ENCODE data around the gene ERVK3-1. TPM values are rescaled to one million over a fixed set of nuclear protein-coding genes. Genes with fewer than 3 reads are reported as not detected.

The ERVK3-1 gene
- polyA plus RNA-seq, 1 experiment: 44.5 TPM

DNA sequence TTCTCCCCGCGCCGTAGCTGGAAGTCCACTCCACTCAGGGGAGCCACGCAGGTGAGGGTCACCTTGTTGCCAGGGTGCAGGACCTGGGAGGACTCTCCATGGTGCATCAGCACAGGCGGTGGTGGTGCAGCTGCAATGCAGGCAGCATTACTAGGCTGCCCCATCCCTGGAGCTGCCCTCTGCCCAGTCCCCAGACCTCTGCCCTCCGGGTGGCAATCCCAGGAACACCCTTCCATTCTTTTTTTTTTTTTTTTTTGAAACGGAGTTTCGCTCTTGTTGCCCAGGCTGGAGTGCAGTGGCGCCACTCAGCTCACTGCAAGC, 46.3 kb downstream of the ERVK3-1 start:
- Histone ChIP-seq H3K4me3 (ENCODE audit: low read depth, low read length) (no peak overlapping the region), H3K27ac (ENCODE audit: low read depth, low read length) (no peak overlapping the region), H3K9me3 (ENCODE audit: control insufficient read depth, insufficient read depth, low read length) (peaks cover 31% of the 10 kb centered on the region; the same call in 1 of the 2 replicates), H3K27me3 (ENCODE audit: control insufficient read depth, insufficient read depth, low read length) (peaks cover 12% of the 10 kb centered on the region)
- TF ChIP-seq, protein P1, sequence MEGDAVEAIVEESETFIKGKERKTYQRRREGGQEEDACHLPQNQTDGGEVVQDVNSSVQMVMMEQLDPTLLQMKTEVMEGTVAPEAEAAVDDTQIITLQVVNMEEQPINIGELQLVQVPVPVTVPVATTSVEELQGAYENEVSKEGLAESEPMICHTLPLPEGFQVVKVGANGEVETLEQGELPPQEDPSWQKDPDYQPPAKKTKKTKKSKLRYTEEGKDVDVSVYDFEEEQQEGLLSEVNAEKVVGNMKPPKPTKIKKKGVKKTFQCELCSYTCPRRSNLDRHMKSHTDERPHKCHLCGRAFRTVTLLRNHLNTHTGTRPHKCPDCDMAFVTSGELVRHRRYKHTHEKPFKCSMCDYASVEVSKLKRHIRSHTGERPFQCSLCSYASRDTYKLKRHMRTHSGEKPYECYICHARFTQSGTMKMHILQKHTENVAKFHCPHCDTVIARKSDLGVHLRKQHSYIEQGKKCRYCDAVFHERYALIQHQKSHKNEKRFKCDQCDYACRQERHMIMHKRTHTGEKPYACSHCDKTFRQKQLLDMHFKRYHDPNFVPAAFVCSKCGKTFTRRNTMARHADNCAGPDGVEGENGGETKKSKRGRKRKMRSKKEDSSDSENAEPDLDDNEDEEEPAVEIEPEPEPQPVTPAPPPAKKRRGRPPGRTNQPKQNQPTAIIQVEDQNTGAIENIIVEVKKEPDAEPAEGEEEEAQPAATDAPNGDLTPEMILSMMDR (IDR thresholded peaks at IDR 0.05; ENCODE audit: low read depth, low read length): no peak
- no peak for DNase-seq (ENCODE audit: low read depth, low spot score)
- POLR2A ChIA-PET: no interaction called here
- CTCF ChIA-PET: no interaction called here

DNA sequence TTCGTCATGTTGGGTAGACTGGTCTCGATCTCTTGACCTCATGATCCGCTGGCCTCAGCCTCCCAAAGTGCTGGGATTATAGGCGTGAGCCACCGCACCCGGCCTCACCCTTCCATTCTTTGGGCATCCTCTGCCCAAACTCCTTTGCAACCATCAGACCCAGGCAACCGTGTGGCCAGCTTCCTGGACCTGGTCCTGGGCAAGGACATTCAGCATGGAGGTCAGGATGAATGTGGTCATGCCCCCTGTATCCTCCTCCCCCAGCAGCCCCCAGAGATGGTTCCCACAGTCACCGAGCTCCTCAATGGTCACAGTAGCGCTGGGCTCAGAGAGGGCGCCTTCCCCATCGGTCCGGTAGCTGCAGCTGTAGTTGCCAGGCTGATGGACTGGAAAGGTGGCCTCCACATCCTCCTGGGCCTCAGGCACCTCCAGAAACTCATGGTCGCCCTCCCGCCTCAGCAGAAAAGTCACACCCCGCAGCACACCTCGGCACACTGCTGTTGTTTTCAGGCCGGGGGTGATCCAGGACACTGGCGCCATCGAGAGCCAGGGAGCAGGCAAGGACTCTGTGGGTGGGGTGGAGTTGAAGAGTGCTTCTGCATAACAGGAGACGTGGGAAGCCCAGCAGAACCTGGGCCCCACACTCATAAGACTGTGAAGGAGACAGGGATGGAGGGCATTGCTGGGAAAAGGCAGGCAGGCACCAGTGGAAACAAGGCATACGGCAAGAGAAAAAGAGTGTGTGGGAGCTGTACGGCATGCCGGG, 47.0 kb downstream of the ERVK3-1 start:
- no peak overlapping the region for H3K27ac ChIP-seq (ENCODE audit: low read depth, low read length)
- no peak overlapping the region for H3K4me3 ChIP-seq (ENCODE audit: low read depth, low read length)
- CTCF ChIA-PET: no interaction called here
- peaks cover 34% of the 10 kb centered on the region; the same call in 1 of the 2 replicates for H3K9me3 ChIP-seq (ENCODE audit: control insufficient read depth, insufficient read depth, low read length)
- peaks cover 17% of the 10 kb centered on the region for H3K27me3 ChIP-seq (ENCODE audit: control insufficient read depth, insufficient read depth, low read length)
- POLR2A ChIA-PET: no interaction called here
- TF ChIP-seq, protein P1 (IDR thresholded peaks at IDR 0.05; ENCODE audit: low read depth, low read length): no peak
- DNase-seq (ENCODE audit: low read depth, low spot score): no peak

DNA sequence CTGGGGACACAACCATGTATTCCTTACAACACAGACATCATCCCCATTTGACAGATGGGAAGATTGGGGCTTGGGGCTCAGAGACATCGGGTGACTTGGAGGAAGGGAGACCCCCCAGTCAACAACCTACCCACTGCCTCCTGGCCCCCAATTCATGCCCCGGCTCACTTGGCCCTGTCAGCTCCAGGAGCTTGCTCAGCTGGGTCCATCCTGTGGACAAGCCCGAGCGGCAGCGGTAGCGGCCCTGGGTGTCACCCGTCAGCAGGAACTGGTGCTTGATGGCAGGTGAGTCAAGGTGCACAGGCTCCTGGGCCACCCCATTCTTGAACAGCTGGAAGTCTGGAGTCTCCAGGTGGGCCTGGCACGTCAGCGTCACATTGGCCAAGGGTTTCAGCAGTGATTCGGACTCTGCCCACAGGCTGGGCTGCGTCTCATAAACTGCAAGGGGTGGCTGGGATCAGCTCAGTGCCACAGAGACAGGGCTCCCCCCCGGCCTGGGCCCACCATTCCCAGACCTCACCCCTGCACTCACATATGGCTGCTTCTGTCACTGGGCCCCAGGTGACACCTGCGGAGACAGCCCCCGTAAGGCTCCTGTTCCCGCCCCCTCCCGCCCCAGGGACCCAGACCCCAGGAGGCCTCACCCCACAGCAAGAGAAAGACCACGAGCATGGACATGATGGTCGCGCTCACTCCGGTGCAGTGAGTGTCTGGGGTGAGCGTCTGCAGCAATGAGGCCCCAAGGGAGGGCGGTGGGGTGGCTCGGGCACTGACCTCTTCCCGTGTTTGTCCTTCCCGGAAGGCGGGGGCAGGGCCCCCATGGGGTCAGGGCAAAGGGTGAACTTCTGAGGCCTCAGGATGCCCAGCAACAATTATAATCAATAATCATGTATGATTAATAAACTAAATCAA, 47.8 kb downstream of the ERVK3-1 start, which contains the start of gene A1BG:
A1BG (minus strand) TSS at position 733 of the 912 bp plus-strand sequence; CDS start at position 678, 55 bp downstream.
- H3K4me3 ChIP-seq (ENCODE audit: low read depth, low read length): no peak within 1 kb of the TSS
- peaks cover 25% of the 10 kb centered on the region for H3K27me3 ChIP-seq (ENCODE audit: control insufficient read depth, insufficient read depth, low read length)
- no peak within 1 kb of the TSS for H3K27ac ChIP-seq (ENCODE audit: low read depth, low read length)
- peaks cover 36% of the 10 kb centered on the region; the same call in 1 of the 2 replicates for H3K9me3 ChIP-seq (ENCODE audit: control insufficient read depth, insufficient read depth, low read length)
- ChIA-PET POLR2A (no interaction called here), CTCF (no interaction called here)
- TF ChIP-seq, protein P1 (IDR thresholded peaks at IDR 0.05; ENCODE audit: low read depth, low read length): no peak
- no peak for DNase-seq (ENCODE audit: low read depth, low spot score)

DNA sequence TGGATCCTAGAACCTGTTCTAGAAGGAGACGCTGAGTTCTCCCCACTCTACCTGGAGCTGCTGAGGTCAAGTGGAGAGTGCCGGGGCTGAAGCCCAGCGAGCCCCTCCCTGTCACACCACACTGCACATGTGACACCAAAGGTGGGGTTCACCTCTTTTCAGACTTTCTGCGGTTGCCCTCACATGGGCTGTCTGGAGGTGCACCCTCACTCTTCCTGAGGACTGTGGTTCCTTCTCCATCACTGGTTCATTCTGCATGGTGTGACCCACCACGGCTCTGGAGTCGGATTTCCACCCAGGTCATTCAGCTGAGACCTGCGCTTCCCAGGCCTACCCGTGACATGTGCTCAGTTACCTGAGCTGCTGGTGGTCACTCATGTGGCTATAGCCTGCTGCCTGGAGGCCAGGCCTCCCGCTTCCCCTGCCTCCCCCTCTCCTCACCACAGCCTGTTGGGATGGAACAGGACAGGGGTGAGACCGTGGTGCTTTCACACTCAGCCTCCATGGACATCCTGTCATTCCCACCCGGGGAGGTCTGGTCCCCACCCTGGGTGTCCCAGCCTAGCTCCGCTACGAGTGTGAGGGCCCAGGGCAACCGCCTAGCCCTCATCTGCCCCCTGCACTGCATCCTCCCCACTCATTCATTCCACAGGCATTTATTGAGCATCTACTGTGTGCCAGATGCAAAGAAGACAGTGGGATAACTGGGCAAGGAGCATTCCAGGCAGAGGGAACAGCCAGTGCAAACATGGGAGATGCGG, 48.7 kb downstream of the ERVK3-1 start:
- ChIA-PET CTCF (no interaction called here), POLR2A (interaction anchor here (1.0 to 1.3 kb wide), 2 partner anchors 9 to 27 kb away, joined by 3 to 4 read pairs; partner anchors contain the start of genes ZNF497 and ZSCAN22)
- Histone ChIP-seq H3K27me3 (ENCODE audit: control insufficient read depth, insufficient read depth, low read length) (peaks cover 25% of the 10 kb centered on the region), H3K4me3 (ENCODE audit: low read depth, low read length) (no peak overlapping the region), H3K9me3 (ENCODE audit: control insufficient read depth, insufficient read depth, low read length) (peaks cover 36% of the 10 kb centered on the region; the same call in 1 of the 2 replicates), H3K27ac (ENCODE audit: low read depth, low read length) (no peak overlapping the region)
- DNase-seq (ENCODE audit: low read depth, low spot score): no peak
- TF ChIP-seq, protein P1 (IDR thresholded peaks at IDR 0.05; ENCODE audit: low read depth, low read length): no peak
